ENCODE results near the gene BCAS1. TPM values are rescaled to one million over a fixed set of nuclear protein-coding genes. Genes with fewer than 3 reads are reported as not detected.

The BCAS1 gene
- total and polyA plus RNA-seq, 2 donors (not counting 3 experiments of a cell fraction or from before 2014, with no cell fraction given), result not detected

DNA sequence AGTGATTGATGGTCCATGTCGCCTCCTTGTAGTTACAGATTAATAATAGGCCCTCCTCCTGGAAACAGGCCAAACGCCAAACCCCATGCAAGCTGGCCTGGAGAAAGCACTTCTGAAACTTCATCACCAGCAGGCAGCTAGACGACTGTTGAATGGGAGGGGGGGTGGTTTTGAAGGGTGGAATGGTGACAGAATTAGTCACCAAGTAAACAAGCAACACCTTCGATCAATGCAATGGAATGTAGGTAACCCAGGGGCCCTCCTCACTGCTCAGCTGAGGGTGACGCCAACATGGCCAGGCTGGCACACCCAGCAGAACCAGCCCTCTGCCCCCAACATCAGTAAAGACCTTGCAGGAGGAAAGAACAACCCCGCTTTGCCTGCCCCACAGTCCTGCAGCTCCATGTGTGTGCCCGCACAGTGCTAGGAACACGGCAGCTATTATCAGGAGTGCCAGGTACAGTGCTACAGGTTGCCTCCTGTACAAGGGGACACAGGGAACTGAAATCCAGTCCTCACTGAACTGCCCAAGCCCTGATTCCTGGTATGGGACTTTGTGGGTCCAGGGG lies 2.7 kb downstream of the BCAS1 start:
- Histone ChIP-seq H3K27ac (ENCODE audit: insufficient read depth, low read depth, low read length) (no peak overlapping the region), H3K27me3 (ENCODE audit: control insufficient read depth in 2 of 2, insufficient read depth in 2 of 2, low read length in 2 of 2) (no peaks in the 10 kb centered on the region), H3K4me1 (ENCODE audit: control insufficient read depth, extremely low read depth, insufficient read depth, low read length) (no peaks in the 10 kb centered on the region), H2AFZ (ENCODE audit: low read depth, low read length) (no peak overlapping the region), H3K9me1 (replicated peaks; ENCODE audit: control insufficient read depth, extremely low read depth, insufficient read depth, low read length) (no peaks in the 10 kb centered on the region), H3K4me2 (ENCODE audit: insufficient read depth, low read length) (no peak overlapping the region), H3K9me3 (replicated peaks; ENCODE audit: control insufficient read depth, insufficient read depth, low read length) (no peaks in the 10 kb centered on the region), H3K4me3 (replicated peaks in 1 of 3; ENCODE audit: insufficient read depth in 1 of 3, low read depth in 1 of 3, low read length in 3 of 3) (no peak overlapping the region), H3K36me3 (ENCODE audit: control insufficient read depth in 2 of 2, extremely low read depth in 1 of 2, insufficient read depth in 2 of 2, low read length in 2 of 2) (no peaks in the 10 kb centered on the region), H3K79me2 (ENCODE audit: control insufficient read depth, insufficient read depth, low read length) (no peaks in the 10 kb centered on the region), H4K20me1 (replicated peaks; ENCODE audit: control insufficient read depth, extremely low read depth, insufficient read depth, low read length) (no peaks in the 10 kb centered on the region), H3K9ac (replicated peaks; ENCODE audit: extremely low read depth, insufficient read depth, low read length) (no peak overlapping the region)
- FAIRE-seq (no peak), DNase-seq (ENCODE audit: low read depth, low spot score) (no peak)
- intact Hi-C loops (cut with micrococcal nuclease) (no loop called here), dilution Hi-C loops (cut with MboI; ENCODE audit: extremely low pct_ligation_motif_present, low sequenced_read_pairs) (no loop called here)
- TF ChIP-seq MAX (IDR thresholded peaks at IDR 0.05; ENCODE audit: insufficient read depth, insufficient read length) (no peak), GATA2 (IDR thresholded peaks at IDR 0.05; ENCODE audit: insufficient read depth, insufficient read length, low read depth, low read length) (no peak), POLR2AphosphoS5 (IDR thresholded peaks at IDR 0.05; ENCODE audit: insufficient read depth, low read depth, low read length) (no peak), EZH2 (IDR thresholded peaks at IDR 0.05; ENCODE audit: borderline replicate concordance, low read depth, low read length, severe bottlenecking) (no peak), JUN (IDR thresholded peaks at IDR 0.05; ENCODE audit: borderline replicate concordance, insufficient read depth, insufficient read length, low read depth) (no peak), CTCF (IDR thresholded peaks at IDR 0.05; ENCODE audit: extremely low read depth in 1 of 2, insufficient read depth in 1 of 2, low read depth in 1 of 2, low read length in 2 of 2) (no peak), FOS (IDR thresholded peaks at IDR 0.05; ENCODE audit: borderline replicate concordance, insufficient read depth, low read length) (no peak), POLR2A (IDR thresholded peaks at IDR 0.05; ENCODE audit: low read depth, low read length) (no peak), MYC (IDR thresholded peaks at IDR 0.05; ENCODE audit: low read depth, low read length) (no peak)
- POLR2A ChIA-PET, result no interaction called here
- BruUV-seq (replicated peaks), result no TSS peak
- CTCF ChIA-PET, result no interaction called here
